Karpas-422 (cell line): ENCODE measurements around the gene ACKR3. TPM values are rescaled to one million over a fixed set of nuclear protein-coding genes. Genes with fewer than 3 reads are reported as not detected.

Experiments used
- DNase-seq: peaks from one replicate; pipeline ENCODE4 v3.0.0-alpha.2; 2015
- H2AFZ ChIP-seq: fragments of 200-600 bp; sonication (generic); 2 replicates; pipeline ENCODE4 v1.6.1; 2014; ENCODE audit warnings: antibody characterized with exemption, low read length, mixed read lengths
- H3K27ac ChIP-seq: fragments of 200-600 bp; sonication (generic); 2 replicates; pipeline ENCODE4 v1.5.1; 2014; ENCODE audit warnings: mild to moderate bottlenecking, low read length, moderate library complexity
- H3K27me3 ChIP-seq: fragments of 200-600 bp; sonication (generic); 2 replicates; pipeline ENCODE4 v1.6.1; 2014; ENCODE audit warnings: low read length, mixed read lengths
- H3K36me3 ChIP-seq: fragments of 200-600 bp; sonication (generic); 2 replicates; pipeline ENCODE4 v1.6.1; 2014; ENCODE audit warnings: low read length, mixed read lengths; ENCODE audit not compliant: insufficient read depth
- H3K4me1 ChIP-seq: fragments of 200-600 bp; sonication (generic); 2 replicates; pipeline ENCODE4 v1.6.1; 2014; ENCODE audit warnings: mild to moderate bottlenecking, low read length, mixed read lengths
- H3K4me2 ChIP-seq: fragments of 200-600 bp; sonication (generic); 2 replicates; pipeline ENCODE4 v1.6.1; 2014; ENCODE audit warnings: low read length, low read depth, mild to moderate bottlenecking; ENCODE audit not compliant: poor library complexity, severe bottlenecking
- H3K4me3 ChIP-seq: fragments of 200-600 bp; sonication (generic); 2 replicates; pipeline ENCODE4 v1.5.1; 2014; ENCODE audit warnings: mild to moderate bottlenecking, antibody characterized with exemption, low read length, mixed read lengths
- H3K79me2 ChIP-seq: fragments of 200-600 bp; sonication (generic); 2 replicates; pipeline ENCODE4 v1.6.1; 2014; ENCODE audit warnings: mild to moderate bottlenecking, low read length, mixed read lengths
- H3K9ac ChIP-seq: fragments of 200-600 bp; sonication (generic); 2 replicates; pipeline ENCODE4 v1.6.0; 2014; ENCODE audit warnings: low read length
- H3K9me2 ChIP-seq: fragments of 200-600 bp; sonication (generic), shearing (Covaris generic); replicated peaks from 2 replicates; pipeline ENCODE4 v1.6.0; 2014; ENCODE audit warnings: mild to moderate bottlenecking, low read length, moderate library complexity; ENCODE audit not compliant: insufficient read depth
- H3K9me3 ChIP-seq: fragments of 300-700, 200-600 bp; sonication (generic); 2 replicates; pipeline ENCODE4 v1.6.1; 2014; ENCODE audit warnings: low read length, mixed read lengths
- H4K20me1 ChIP-seq: fragments of 200-600 bp; sonication (generic); 2 replicates; pipeline ENCODE4 v1.6.1; 2014; ENCODE audit warnings: mild to moderate bottlenecking, antibody characterized with exemption, low read length, low read depth; ENCODE audit not compliant: insufficient read depth
- total RNA-seq: library from RNA; depleted of rRNA; stranded (reverse); fragments of >200 nt; shearing (Covaris generic); gene quantifications from 2 replicates; pipeline ENCODE4 v1.2.3, GENCODE V29; 2014; ENCODE audit warnings: low replicate concordance

The ACKR3 gene
- total RNA-seq, 1 experiment from 2014 or later = not detected

- Histone ChIP-seq H3K4me3 (no peak overlapping the region), H3K79me2 (no peaks in the 10 kb centered on the region), H3K9me3 (no peaks in the 10 kb centered on the region; the same call in 1 of the 2 replicates), H3K27me3 (no peaks in the 10 kb centered on the region; the same call in 1 of the 2 replicates), H3K4me2 (no peak overlapping the region), H3K9me2 (no peaks in the 10 kb centered on the region), H3K9ac (no peak overlapping the region), H3K27ac (no peak overlapping the region), H3K4me1 (no peaks in the 10 kb centered on the region), H3K36me3 (no peaks in the 10 kb centered on the region), H2AFZ (no peak overlapping the region), H4K20me1 (no peaks in the 10 kb centered on the region)
- no peak for DNase-seq
Observed at GRCh38 chr2:236557306-236558030, 12.2 kb upstream of the ACKR3 start.

- Histone ChIP-seq H3K4me2 (no peak overlapping the region), H3K4me3 (no peak overlapping the region), H3K9me2 (no peaks in the 10 kb centered on the region), H2AFZ (no peak overlapping the region), H4K20me1 (no peaks in the 10 kb centered on the region), H3K79me2 (no peaks in the 10 kb centered on the region), H3K9me3 (no peaks in the 10 kb centered on the region; the same call in 1 of the 2 replicates), H3K9ac (no peak overlapping the region), H3K36me3 (no peaks in the 10 kb centered on the region), H3K27ac (no peak overlapping the region), H3K4me1 (no peaks in the 10 kb centered on the region), H3K27me3 (no peaks in the 10 kb centered on the region; the same call in 1 of the 2 replicates)
- no peak for DNase-seq
Observed at GRCh38 chr2:236558036-236558435, 11.6 kb upstream of the ACKR3 start.

- no peaks in the 10 kb centered on the region for H3K4me1 ChIP-seq
- DNase-seq = no peak
- no peak overlapping the region for H3K27ac ChIP-seq
Observed at GRCh38 chr2:236558993-236559978, 10.3 kb upstream of the ACKR3 start.

GRCh38 chr2:236561874-236562273, 7.8 kb upstream of the ACKR3 start:
- H3K4me1 ChIP-seq = peaks cover 4% of the 10 kb centered on the region; the same call in 1 of the 2 replicates
- no peaks in the 10 kb centered on the region for H3K27me3 ChIP-seq
- H3K9me2 ChIP-seq = no peaks in the 10 kb centered on the region
- H4K20me1 ChIP-seq = no peaks in the 10 kb centered on the region
- H3K36me3 ChIP-seq = no peaks in the 10 kb centered on the region
- H3K4me3 ChIP-seq = no peak overlapping the region
- H3K4me2 ChIP-seq = no peak overlapping the region
- H3K9ac ChIP-seq = no peak overlapping the region
- no peaks in the 10 kb centered on the region for H3K9me3 ChIP-seq
- no peak overlapping the region for H2AFZ ChIP-seq
- no peak for DNase-seq
- H3K79me2 ChIP-seq = no peaks in the 10 kb centered on the region
- H3K27ac ChIP-seq = no peak overlapping the region

More at GRCh38 chr2:236558993-236559978, 10.3 kb upstream of the ACKR3 start:
- no peaks in the 10 kb centered on the region for H4K20me1 ChIP-seq
- no peak overlapping the region for H3K4me3 ChIP-seq
- no peaks in the 10 kb centered on the region for H3K79me2 ChIP-seq
- H3K9ac ChIP-seq = no peak overlapping the region
- no peak overlapping the region for H3K4me2 ChIP-seq
- no peaks in the 10 kb centered on the region; the same call in 1 of the 2 replicates for H3K9me3 ChIP-seq
- no peaks in the 10 kb centered on the region for H3K36me3 ChIP-seq
- H3K9me2 ChIP-seq = no peaks in the 10 kb centered on the region
- H2AFZ ChIP-seq = no peak overlapping the region
- H3K27me3 ChIP-seq = no peaks in the 10 kb centered on the region; the same call in 1 of the 2 replicates

GRCh38 chr2:236562434-236562833, 7.2 kb upstream of the ACKR3 start:
- H3K36me3 ChIP-seq = no peaks in the 10 kb centered on the region
- H4K20me1 ChIP-seq = no peaks in the 10 kb centered on the region
- no peaks in the 10 kb centered on the region for H3K79me2 ChIP-seq
- no peak overlapping the region for H3K4me2 ChIP-seq
- no peaks in the 10 kb centered on the region for H3K9me2 ChIP-seq
- H3K27me3 ChIP-seq = no peaks in the 10 kb centered on the region
- H3K9me3 ChIP-seq = no peaks in the 10 kb centered on the region
- no peak for DNase-seq
- peaks cover 4% of the 10 kb centered on the region; the same call in 1 of the 2 replicates for H3K4me1 ChIP-seq
- no peak overlapping the region for H2AFZ ChIP-seq
- no peak overlapping the region for H3K27ac ChIP-seq
- H3K9ac ChIP-seq = no peak overlapping the region
- no peak overlapping the region for H3K4me3 ChIP-seq

- H3K36me3 ChIP-seq = no peaks in the 10 kb centered on the region
Observed at GRCh38 chr2:236563953-236564352, 5.7 kb upstream of the ACKR3 start.

GRCh38 chr2:236565212-236565611, 4.4 kb upstream of the ACKR3 start:
- Histone ChIP-seq H4K20me1 (peaks cover 3% of the 10 kb centered on the region; the same call in 1 of the 2 replicates), H3K27ac (no peak overlapping the region), H3K79me2 (no peaks in the 10 kb centered on the region), H3K27me3 (no peaks in the 10 kb centered on the region), H3K9me2 (no peaks in the 10 kb centered on the region), H3K9ac (no peak overlapping the region), H3K36me3 (no peaks in the 10 kb centered on the region), H3K9me3 (no peaks in the 10 kb centered on the region), H3K4me1 (peaks cover 15% of the 10 kb centered on the region), H3K4me3 (no peak overlapping the region), H3K4me2 (no peak overlapping the region), H2AFZ (no peak overlapping the region)
- DNase-seq = no peak

More at GRCh38 chr2:236563953-236564352, 5.7 kb upstream of the ACKR3 start:
- Histone ChIP-seq H3K79me2 (no peaks in the 10 kb centered on the region), H4K20me1 (no peaks in the 10 kb centered on the region), H2AFZ (no peak overlapping the region), H3K4me2 (no peak overlapping the region), H3K9me3 (no peaks in the 10 kb centered on the region), H3K9me2 (no peaks in the 10 kb centered on the region), H3K27me3 (no peaks in the 10 kb centered on the region), H3K4me1 (peaks cover 4% of the 10 kb centered on the region; the same call in 1 of the 2 replicates), H3K4me3 (no peak overlapping the region), H3K9ac (no peak overlapping the region), H3K27ac (no peak overlapping the region)
- DNase-seq = no peak
